Activated naive CD8-positive, alpha-beta T cell treated with anti-CD3 and anti-CD28 coated beads, Interleukin-2, amount 50 U/mL, for 24 hours (primary cell): ENCODE data around the gene AXIN1.
A peak's percentile ranks its signal among the peaks of the same experiment; 100 is the strongest.

ENCODE experiments used
- ATAC-seq: fragments of 150-1000 bp; cut with Tn5 transposase; one replicate; pipeline ENCODE4 v1.10.0; 2021
- DNase-seq: peaks from one replicate; pipeline ENCODE4 v3.0.0; 2021
- H3K27ac Mint-ChIP-seq: one replicate; pipeline ENCODE4 v1.8.0; 2021; ENCODE audit warnings: mild to moderate bottlenecking, mixed read lengths
- H3K27me3 Mint-ChIP-seq: one replicate; pipeline ENCODE4 v1.8.0; 2021; ENCODE audit warnings: mixed read lengths
- H3K36me3 Mint-ChIP-seq: one replicate; pipeline ENCODE4 v1.8.0; 2021; ENCODE audit warnings: low read depth, mixed read lengths
- H3K4me1 Mint-ChIP-seq: one replicate; pipeline ENCODE4 v1.8.0; 2021; ENCODE audit warnings: mixed read lengths
- H3K4me3 Mint-ChIP-seq: one replicate; pipeline ENCODE4 v1.8.0; 2021; ENCODE audit warnings: mild to moderate bottlenecking, moderate library complexity, mixed read lengths
- H3K9me3 Mint-ChIP-seq: one replicate; pipeline ENCODE4 v1.8.0; 2021; ENCODE audit warnings: mixed read lengths

The AXIN1 gene

DNA sequence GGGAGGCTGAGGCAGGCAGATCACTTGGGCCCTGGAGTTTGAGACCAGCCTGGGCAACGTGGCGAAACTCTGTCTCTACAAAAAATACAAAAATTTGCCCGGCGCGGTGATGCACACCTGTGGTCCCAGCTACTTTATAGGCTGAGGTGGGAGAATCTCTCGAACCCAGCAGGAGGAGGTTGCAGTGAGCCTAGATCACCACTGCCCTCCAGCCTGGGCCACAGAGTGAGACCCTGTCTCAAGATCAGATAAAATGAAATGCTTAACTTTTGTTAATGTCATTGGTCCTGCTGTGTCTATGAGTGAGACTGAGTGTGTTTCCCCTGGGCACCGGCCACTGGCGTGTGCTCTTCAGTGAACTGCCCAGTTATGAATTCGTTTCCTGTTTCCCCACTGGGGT lies 107.4 kb downstream of the AXIN1 start:
- no peak overlapping the region for H3K27ac Mint-ChIP-seq
- H3K4me3 Mint-ChIP-seq: no peak overlapping the region
- no peaks in the 10 kb centered on the region for H3K27me3 Mint-ChIP-seq
- H3K36me3 Mint-ChIP-seq: no peaks in the 10 kb centered on the region
- H3K4me1 Mint-ChIP-seq: peaks cover 14% of the 10 kb centered on the region
- H3K9me3 Mint-ChIP-seq: no peaks in the 10 kb centered on the region
- DNase-seq (no peak), ATAC-seq (no peak)

DNA sequence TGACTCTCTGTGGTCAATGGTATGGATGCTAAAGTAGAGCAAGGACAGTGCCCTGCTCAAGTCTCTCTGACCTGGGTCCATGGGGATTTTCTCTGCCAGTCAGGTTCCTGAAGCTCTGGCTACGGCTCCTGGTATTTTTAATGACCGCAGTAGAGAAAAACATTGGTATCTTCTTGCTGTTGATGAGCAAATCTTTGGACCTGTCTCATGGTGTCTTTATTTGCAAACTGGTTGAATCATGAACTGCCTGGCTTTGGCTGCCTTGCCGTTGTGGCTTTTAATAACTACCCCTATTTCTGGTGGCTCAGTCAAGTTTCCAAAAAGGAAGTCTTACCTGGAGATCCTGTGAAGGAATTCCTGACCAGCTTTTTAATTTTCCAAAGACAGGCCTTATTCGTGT lies 109.2 kb downstream of the AXIN1 start:
- Mint-ChIP-seq H3K36me3 (no peaks in the 10 kb centered on the region), H3K27ac (no peak overlapping the region), H3K4me3 (no peak overlapping the region), H3K27me3 (no peaks in the 10 kb centered on the region), H3K9me3 (no peaks in the 10 kb centered on the region), H3K4me1 (peaks cover 19% of the 10 kb centered on the region)
- ATAC-seq (no peak), DNase-seq (no peak)

DNA sequence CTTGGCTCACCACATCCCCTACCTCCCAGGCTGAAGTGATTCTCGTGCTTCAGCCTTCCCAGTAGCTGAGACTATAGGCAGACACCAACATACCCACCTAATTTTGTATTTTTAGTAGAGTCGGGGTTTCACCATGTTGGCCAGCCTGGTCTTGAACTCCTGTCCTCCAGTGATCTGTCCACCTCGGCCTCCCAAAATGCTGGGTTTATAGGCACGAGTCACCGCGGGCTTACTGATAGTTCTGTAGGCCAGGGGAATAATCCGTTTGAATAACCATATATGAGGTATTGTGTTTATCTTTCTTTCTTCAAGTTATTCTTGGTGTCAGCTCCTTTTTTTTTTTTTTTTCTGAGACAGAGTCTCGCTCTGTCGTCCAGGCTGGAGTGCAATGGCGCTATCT lies 110.2 kb downstream of the AXIN1 start:
- no peak for DNase-seq
- ATAC-seq: no peak
- peaks cover 23% of the 10 kb centered on the region for H3K4me1 Mint-ChIP-seq
- H3K4me3 Mint-ChIP-seq: no peak overlapping the region
- no peak overlapping the region for H3K27ac Mint-ChIP-seq
- no peaks in the 10 kb centered on the region for H3K27me3 Mint-ChIP-seq
- peaks cover under 1% of the 10 kb centered on the region for H3K36me3 Mint-ChIP-seq
- H3K9me3 Mint-ChIP-seq: no peaks in the 10 kb centered on the region

DNA sequence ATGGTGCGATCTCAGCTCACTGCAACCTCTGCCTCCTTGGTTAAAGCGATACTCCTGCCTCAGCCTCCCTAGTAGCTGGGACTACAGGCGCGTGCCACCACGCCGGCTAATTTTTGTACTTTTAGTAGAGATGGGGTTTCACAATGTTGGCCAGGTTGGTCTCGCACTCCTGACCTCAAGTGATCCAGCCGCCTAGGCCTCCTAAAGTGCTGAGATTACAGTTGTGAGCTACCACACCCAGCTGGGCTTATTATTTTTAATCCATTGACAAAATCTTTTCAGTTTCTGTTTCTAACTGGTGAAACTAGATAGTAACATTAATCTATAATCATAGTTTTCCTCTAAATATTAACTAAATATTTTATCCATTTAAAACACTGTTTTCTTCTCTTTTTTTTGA lies 112.0 kb downstream of the AXIN1 start:
- Mint-ChIP-seq H3K4me1 (peaks cover 28% of the 10 kb centered on the region), H3K4me3 (no peak overlapping the region), H3K27ac (no peak overlapping the region), H3K27me3 (no peaks in the 10 kb centered on the region), H3K9me3 (no peaks in the 10 kb centered on the region), H3K36me3 (peaks cover 4% of the 10 kb centered on the region)
- DNase-seq (no peak), ATAC-seq (no peak)

DNA sequence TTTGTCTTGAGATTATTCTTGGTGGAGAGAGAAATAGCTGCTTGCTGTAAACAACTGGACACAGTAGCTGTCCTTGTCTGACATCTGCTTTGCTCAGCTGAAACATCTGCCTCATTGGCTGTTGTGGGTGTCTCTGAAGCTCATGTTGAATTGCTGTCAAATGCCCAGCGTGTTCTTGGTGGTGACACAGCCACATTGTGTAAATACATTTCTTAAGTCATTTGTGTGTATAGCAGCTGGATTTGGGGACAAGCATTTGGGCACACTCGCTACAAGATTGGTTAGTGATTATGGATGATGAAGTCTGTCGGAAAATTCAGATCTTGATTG lies 112.6 kb downstream of the AXIN1 start:
- H3K4me3 Mint-ChIP-seq: no peak overlapping the region
- no peak for DNase-seq
- no peak for ATAC-seq
- H3K27me3 Mint-ChIP-seq: no peaks in the 10 kb centered on the region
- H3K36me3 Mint-ChIP-seq: peaks cover 4% of the 10 kb centered on the region
- peak overlapping the region; percentile 19 for H3K27ac Mint-ChIP-seq
- peaks cover 34% of the 10 kb centered on the region for H3K4me1 Mint-ChIP-seq
- no peaks in the 10 kb centered on the region for H3K9me3 Mint-ChIP-seq
